HL-60/S4 treated with phorbol 12-myristate 13-acetate at 8.2 ng/mL for 4 days and 3 days (cell line): Measurements from ENCODE around the gene MYH14.

Source experiments
- in situ Hi-C: fragments of 300-500 bp; cut with MboI; formaldehyde crosslinking; loops from 2 replicates; pipeline ENCODE4 v1.15.0; 2022; ENCODE audit warnings: low sequenced_read_pairs

MYH14 gene

DNA sequence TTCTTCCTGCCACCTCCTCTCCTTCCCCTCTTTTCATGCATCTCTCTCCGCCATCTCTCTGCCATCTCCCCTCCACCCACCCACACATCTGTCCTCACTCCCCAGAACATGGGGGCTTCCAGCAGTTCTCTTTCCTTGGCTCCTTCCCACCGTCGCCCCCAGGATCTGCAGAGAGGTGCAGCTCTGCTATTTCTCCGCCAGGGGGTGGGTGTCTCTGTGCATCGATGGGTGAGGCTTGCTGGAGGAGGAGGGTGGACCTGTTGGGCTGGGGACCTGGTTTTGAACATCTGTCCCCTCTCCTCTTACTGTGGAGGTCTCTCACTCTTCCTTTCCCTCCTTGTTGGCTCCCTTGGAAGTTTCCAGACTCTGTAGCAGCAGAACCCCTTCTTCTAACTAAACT is 51.7 kb downstream of the MYH14 start:
- in situ Hi-C loops, result no loop called here

- in situ Hi-C loops, result no loop called here
These were observed 53.7 kb downstream of the MYH14 start for GRCh38 chr19:50257141-50257540.

GRCh38 chr19:50258918-50259372 is 55.5 kb downstream of the MYH14 start:
- in situ Hi-C loops, result no loop called here

- in situ Hi-C loops, result no loop called here
These were observed 58.1 kb downstream of the MYH14 start for GRCh38 chr19:50261446-50261970.

DNA sequence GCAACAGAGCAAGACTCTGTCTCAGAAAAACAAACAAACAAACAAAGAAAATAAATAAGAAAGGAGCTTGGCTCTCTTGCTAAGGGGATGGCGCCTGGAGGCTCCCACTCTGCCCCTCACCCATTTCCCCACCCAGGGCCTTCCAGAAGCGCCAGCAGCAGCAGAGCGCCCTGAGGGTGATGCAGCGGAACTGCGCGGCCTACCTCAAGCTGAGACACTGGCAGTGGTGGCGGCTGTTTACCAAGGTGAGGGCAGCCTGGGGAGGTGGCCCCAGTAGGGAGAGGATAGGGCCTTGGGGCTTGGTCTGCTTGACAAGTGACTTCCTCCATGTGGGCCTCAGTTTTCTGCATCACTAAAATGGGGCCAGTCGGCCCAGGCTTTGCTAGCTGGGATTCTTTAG is 59.8 kb downstream of the MYH14 start:
- in situ Hi-C loops, result no loop called here

GRCh38 chr19:50264483-50265186 is 61.2 kb downstream of the MYH14 start:
- in situ Hi-C loops, result no loop called here

- in situ Hi-C loops, result no loop called here
These were observed 62.6 kb downstream of the MYH14 start for GRCh38 chr19:50266041-50266440.

DNA sequence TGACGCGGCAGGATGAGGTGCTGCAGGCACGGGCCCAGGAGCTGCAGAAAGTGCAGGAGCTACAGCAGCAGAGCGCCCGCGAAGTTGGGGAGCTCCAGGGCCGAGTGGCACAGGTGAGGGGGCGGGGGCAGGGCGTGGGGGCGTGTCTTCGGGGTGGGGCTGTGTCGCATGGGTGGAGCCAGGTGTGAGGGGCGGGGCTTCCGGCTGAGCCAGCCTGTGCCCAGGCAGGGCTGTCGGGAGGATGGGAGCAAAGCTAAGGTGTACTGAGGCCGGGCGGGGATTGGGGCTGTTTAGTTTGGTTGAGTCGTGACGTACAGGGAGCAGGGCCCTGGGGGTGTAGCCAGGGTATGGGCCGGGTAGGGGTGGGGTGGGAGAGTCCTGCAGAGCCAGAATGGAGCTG is 63.5 kb downstream of the MYH14 start:
- in situ Hi-C loops, result no loop called here

GRCh38 chr19:50268041-50268440 is 64.6 kb downstream of the MYH14 start:
- in situ Hi-C loops, result no loop called here

DNA sequence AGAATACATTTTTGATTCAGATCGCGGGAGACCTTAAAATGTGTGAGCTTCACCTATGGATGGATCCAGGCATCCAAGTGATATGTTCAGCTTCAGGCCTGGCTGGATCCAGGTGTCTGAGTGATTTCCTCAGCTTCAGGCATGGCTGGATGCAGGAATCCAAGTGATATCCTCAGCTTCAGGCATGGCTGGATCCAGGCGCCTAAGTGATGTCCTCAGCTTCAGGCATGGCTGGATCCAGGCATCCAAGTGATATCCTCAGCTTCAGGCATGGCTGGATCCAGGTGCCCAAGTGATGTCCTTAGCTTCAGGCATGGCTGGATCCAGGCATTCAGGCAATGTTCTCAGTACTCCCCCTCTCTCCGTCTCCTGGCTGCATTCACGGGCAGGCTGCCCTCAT is 65.1 kb downstream of the MYH14 start:
- in situ Hi-C loops, result no loop called here

DNA sequence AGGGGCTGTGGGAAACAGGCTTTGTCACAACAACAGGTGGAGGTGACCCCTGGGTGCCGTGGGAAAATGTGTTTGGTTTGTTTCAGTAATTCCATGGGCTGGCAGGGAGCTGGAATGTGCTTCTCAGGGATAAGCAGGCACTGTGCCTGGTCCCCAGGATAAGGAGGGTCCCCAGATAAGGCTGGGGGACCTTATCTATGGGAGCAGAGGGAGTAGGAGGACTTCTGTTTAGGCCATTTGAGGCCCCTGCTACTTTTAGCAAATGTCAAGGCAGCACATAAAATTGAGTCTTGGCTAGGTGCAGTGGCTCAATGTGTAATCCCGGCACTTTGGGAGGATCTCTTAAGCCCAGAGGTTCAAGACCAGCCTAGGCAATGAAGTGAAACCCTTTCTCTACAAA is 66.2 kb downstream of the MYH14 start:
- in situ Hi-C loops, result no loop called here

- in situ Hi-C loops, result no loop called here
These were observed 69.0 kb downstream of the MYH14 start for GRCh38 chr19:50272263-50272897.

DNA sequence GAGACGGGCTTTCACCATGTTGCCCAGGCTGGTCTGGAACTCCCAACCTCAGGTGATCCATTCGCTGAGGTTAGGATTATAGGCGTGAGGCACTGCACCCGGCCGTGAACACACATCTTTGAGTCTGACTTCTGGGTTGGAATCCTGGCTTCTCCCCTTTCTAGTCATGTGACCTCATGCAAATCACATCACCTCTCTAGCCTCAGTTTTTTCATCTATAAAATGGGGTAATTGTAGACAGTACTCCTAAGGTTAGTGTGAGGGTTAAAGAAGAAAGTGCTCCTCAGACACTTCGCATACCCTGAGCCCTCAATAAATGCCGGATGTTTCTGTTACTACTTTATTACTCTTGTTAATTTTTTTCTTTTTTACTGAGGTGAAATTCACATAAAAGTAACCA is 70.4 kb downstream of the MYH14 start:
- in situ Hi-C loops, result no loop called here

DNA sequence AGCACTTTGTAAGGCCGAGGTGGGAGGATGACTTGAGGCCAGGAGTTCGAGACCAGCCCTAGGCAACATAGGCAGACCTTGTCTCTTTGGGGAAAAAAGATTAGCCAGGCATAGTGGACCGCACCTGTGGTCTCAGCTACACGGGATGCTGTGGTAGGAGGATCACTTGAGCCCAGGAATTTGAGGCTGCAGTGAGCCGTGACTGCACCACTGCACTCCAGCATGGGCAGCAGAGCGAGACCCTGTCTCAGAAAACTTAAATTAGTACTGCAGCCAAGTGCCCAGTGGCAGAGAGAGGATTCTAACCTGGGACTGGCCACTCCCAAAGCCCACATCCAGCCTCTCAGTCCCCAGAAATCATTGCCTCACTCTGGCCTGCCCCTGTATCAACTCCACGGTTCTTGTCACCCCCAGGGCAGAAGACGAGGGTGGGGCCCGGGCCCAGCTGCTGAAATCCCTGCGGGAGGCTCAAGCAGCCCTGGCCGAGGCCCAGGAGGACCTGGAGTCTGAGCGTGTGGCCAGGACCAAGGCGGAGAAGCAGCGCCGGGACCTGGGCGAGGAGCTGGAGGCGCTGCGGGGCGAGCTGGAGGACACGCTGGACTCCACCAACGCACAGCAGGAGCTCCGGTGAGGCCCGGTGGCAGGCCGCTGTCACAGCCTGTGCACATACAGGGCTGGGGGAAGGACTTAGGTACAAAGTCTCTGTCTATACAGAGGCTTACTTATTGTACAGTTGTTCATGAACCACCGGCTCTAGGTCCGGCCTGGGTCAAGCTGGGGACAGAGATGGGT is 72.4 kb downstream of the MYH14 start:
- in situ Hi-C loops, result no loop called here

- in situ Hi-C loops, result no loop called here
These were observed 73.1 kb downstream of the MYH14 start for GRCh38 chr19:50276370-50277063.

DNA sequence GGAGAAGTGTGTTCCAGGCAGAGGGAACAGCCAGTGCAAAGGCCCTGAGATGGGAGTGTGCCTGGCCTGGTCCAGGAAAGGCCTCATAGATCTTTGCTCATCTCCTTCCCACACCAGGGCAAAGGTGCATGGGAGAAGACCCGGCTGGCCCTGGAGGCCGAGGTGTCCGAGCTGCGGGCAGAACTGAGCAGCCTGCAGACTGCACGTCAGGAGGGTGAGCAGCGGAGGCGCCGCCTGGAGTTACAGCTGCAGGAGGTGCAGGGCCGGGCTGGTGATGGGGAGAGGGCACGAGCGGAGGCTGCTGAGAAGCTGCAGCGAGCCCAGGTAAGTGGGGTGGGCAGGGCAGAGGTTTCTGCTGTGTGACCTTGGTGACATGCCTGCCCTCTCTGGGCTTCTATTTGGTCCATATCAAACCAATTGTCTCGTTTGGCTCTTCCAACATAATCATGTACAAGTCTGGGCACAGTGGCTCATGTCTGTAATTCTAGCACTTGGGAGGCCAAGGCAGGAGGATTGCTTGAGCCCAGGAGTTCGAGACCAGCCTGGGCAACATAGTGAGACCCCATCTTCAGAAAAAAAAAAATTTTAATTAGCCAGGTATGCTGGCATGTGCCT is 74.7 kb downstream of the MYH14 start:
- in situ Hi-C loops, result no loop called here

DNA sequence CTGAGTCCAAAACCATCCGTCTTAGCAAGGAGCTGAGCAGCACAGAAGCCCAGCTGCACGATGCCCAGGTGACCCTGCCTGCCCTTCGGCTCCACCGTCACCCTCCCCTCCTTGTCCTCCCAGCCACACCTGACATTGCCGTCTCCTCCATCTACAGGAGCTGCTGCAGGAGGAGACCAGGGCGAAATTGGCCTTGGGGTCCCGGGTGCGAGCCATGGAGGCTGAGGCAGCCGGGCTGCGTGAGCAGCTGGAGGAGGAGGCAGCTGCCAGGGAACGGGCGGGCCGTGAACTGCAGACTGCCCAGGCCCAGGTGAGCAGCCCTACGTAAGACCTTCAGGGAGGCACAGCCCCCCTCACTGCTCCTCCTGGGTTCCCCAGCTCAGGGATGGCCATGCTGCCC is 76.7 kb downstream of the MYH14 start:
- in situ Hi-C loops, result no loop called here

DNA sequence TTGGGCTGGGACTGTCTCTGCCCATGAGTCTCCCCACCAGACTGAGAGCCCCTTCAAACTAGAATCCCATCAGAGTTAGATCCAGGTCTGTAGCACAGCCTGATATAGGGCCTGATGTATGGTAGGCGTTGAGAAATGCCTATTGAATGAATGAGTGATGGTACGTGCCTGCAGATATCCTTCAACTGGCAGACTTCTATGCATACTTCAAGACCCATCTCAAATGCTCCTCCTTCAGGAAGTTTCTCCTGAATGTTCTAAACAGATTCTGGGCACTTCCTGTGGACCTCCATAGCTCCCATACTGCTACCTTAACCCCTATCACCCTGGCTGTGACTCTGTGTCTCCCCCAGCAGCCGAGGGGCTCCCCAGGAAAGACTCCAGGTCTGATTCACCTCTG is 77.6 kb downstream of the MYH14 start:
- in situ Hi-C loops, result no loop called here

GRCh38 chr19:50281491-50281890 is 78.1 kb downstream of the MYH14 start:
- in situ Hi-C loops, result no loop called here

GRCh38 chr19:50285833-50286232 is 82.4 kb downstream of the MYH14 start:
- in situ Hi-C loops, result no loop called here

GRCh38 chr19:50286443-50286842 is 83.0 kb downstream of the MYH14 start:
- in situ Hi-C loops, result no loop called here
